HG03103 (cell line): Measurements from ENCODE around the gene ACADVL.

Experiments
- ATAC-seq: cut with Tn5 transposase; IDR thresholded peaks from one replicate; pipeline ENCODE4 v1.9.1; 2021; ENCODE audit warnings: low read depth; ENCODE audit not compliant: unreplicated experiment

ACADVL gene

GRCh38 chr17:7216242-7217112 lies 3.3 kb upstream of the ACADVL start:
- no peak for ATAC-seq

GRCh38 chr17:7217113-7217987 lies 2.4 kb upstream of the ACADVL start:
- no peak for ATAC-seq

GRCh38 chr17:7218166-7218565 lies 1.6 kb upstream of the ACADVL start:
- no peak for ATAC-seq

- ATAC-seq, result no peak
Observed at GRCh38 chr17:7218758-7219157, 980 bp upstream of the ACADVL start.

GRCh38 chr17:7219229-7219811 lies 418 bp upstream of the ACADVL start:
- no peak for ATAC-seq

- no peak for ATAC-seq
Observed at GRCh38 chr17:7220593-7221277, 997 bp downstream of the ACADVL start.

- ATAC-seq, result no peak
Observed at GRCh38 chr17:7221278-7222092, 1.7 kb downstream of the ACADVL start.

- ATAC-seq, result no peak
Observed at GRCh38 chr17:7222093-7222971, 2.6 kb downstream of the ACADVL start.

- ATAC-seq, result no peak
Observed at GRCh38 chr17:7222972-7223292, 3.2 kb downstream of the ACADVL start.

GRCh38 chr17:7223375-7223774 lies 3.6 kb downstream of the ACADVL start:
- ATAC-seq, result no peak

GRCh38 chr17:7224110-7224509 lies 4.4 kb downstream of the ACADVL start:
- ATAC-seq, result no peak

- no peak for ATAC-seq
Observed at GRCh38 chr17:7224661-7225111, 4.9 kb downstream of the ACADVL start.

GRCh38 chr17:7225711-7226331 lies 6.1 kb downstream of the ACADVL start:
- no peak for ATAC-seq

- ATAC-seq, result no peak
Observed at GRCh38 chr17:7226721-7227710, 7.3 kb downstream of the ACADVL start.

GRCh38 chr17:7228920-7229319 lies 9.2 kb downstream of the ACADVL start:
- no peak for ATAC-seq

GRCh38 chr17:7229504-7229903 lies 9.8 kb downstream of the ACADVL start:
- no peak for ATAC-seq

- ATAC-seq, result no peak
Observed at GRCh38 chr17:7232114-7232513, 12.4 kb downstream of the ACADVL start.
